ENCODE results near the gene TSR3. TPM values are rescaled to one million over a fixed set of nuclear protein-coding genes. Genes with fewer than 3 reads are reported as not detected.

TSR3 gene
- total and polyA plus RNA-seq, 10 donors: 31.1 to 73.1 (median 47.2) TPM

GRCh38 chr16:1299868-1300203 is 51.8 kb downstream of the TSR3 start:
- no peaks in the 10 kb centered on the region for H3K9me3 ChIP-seq
- no peak overlapping the region for H3K27ac ChIP-seq
- H3K36me3 ChIP-seq: no peaks in the 10 kb centered on the region
- no peak for DNase-seq
- no peak for TF ChIP-seq POLR2AphosphoS5 (IDR thresholded peaks at IDR 0.05)
- no peak for TF ChIP-seq POLR2A (IDR thresholded peaks at IDR 0.05)
- TF ChIP-seq, protein P1, sequence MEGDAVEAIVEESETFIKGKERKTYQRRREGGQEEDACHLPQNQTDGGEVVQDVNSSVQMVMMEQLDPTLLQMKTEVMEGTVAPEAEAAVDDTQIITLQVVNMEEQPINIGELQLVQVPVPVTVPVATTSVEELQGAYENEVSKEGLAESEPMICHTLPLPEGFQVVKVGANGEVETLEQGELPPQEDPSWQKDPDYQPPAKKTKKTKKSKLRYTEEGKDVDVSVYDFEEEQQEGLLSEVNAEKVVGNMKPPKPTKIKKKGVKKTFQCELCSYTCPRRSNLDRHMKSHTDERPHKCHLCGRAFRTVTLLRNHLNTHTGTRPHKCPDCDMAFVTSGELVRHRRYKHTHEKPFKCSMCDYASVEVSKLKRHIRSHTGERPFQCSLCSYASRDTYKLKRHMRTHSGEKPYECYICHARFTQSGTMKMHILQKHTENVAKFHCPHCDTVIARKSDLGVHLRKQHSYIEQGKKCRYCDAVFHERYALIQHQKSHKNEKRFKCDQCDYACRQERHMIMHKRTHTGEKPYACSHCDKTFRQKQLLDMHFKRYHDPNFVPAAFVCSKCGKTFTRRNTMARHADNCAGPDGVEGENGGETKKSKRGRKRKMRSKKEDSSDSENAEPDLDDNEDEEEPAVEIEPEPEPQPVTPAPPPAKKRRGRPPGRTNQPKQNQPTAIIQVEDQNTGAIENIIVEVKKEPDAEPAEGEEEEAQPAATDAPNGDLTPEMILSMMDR (IDR thresholded peaks at IDR 0.05 in 8 of 11, conservative IDR thresholded peaks at IDR 0.05 in 3 of 11): no peak
- WGBS, 5 donors: 77 to 91% (median 85%) methylated on average over 12 of the region's 12 CpGs
- H3K4me1 ChIP-seq: peaks cover 0 to 62% (median 38%) of the 10 kb centered on the region in 6 donors
- H3K27me3 ChIP-seq (replicated peaks in 1 of 7): peaks cover 0 to 56% (median 6%) of the 10 kb centered on the region in 7 donors
- intact Hi-C loops (cut with DNase I; ENCODE audit: low total_unique reads): no loop called here
- no peak overlapping the region for H3K4me3 ChIP-seq

Other genes starting within 250 kb of the TSR3 start
- gene CACNA1H, start 198.8 kb downstream of the TSR3 start, total RNA-seq: 1 to 10 TPM in 3 of 7 donors, under 1 TPM in 4; 0.33 to 2.1 (median 0.91) TPM
- 1 to 10 TPM in 1 of 3 donors, under 1 TPM in 2; 0.35 to 1.1 (median 0.39) TPM for gene CACNA1H, start 198.8 kb downstream of the TSR3 start, polyA plus RNA-seq
- gene TPSG1, start 126.6 kb downstream of the TSR3 start, total RNA-seq: under 1 TPM in 1 of 7 donors, not detected in 6; 0.46 TPM
- not detected for gene TPSG1, start 126.6 kb downstream of the TSR3 start, polyA plus RNA-seq
- 1 to 10 TPM in 4 of 7 donors, not detected in 3; 1.1 to 8.2 (median 4.5) TPM for gene TPSB2, start 121.7 kb downstream of the TSR3 start, total RNA-seq
- under 1 TPM in 2 of 3 donors, not detected in 1; 0.29 to 0.50 TPM for gene TPSB2, start 121.7 kb downstream of the TSR3 start, polyA plus RNA-seq
- 10 to 100 TPM in 2 of 7 donors, 1 to 10 TPM in 3, under 1 TPM in 1, not detected in 1; 0.60 to 17.9 (median 1.8) TPM for gene TPSAB1, start 111.2 kb downstream of the TSR3 start, total RNA-seq
- gene TPSAB1, start 111.2 kb downstream of the TSR3 start, polyA plus RNA-seq: under 1 TPM; 0.26 to 0.65 (median 0.59) TPM
- under 1 TPM in 1 of 7 donors, not detected in 6; 0.76 TPM for gene TPSD1, start 95.8 kb downstream of the TSR3 start, total RNA-seq
- gene TPSD1, start 95.8 kb downstream of the TSR3 start, polyA plus RNA-seq: under 1 TPM in 1 of 3 donors, not detected in 2; 0.11 TPM
- gene UBE2I, start 42.2 kb downstream of the TSR3 start, total RNA-seq: 100 to 1,000 TPM; 101 to 142 (median 129) TPM
- gene UBE2I, start 42.2 kb downstream of the TSR3 start, polyA plus RNA-seq: 10 to 100 TPM; 78.1 to 94.9 (median 83.7) TPM
- 10 to 100 TPM in 2 of 7 donors, 1 to 10 TPM in 5; 5.0 to 15.7 (median 6.7) TPM for gene BAIAP3, start 18.2 kb downstream of the TSR3 start, total RNA-seq
- 1 to 10 TPM; 2.7 to 7.3 (median 3.0) TPM for gene BAIAP3, start 18.2 kb downstream of the TSR3 start, polyA plus RNA-seq
- gene GNPTG, start 53 bp upstream of the TSR3 start, total RNA-seq: 10 to 100 TPM; 60.4 to 80.6 (median 73.4) TPM
- 10 to 100 TPM; 55.6 to 62.8 (median 56.7) TPM for gene GNPTG, start 53 bp upstream of the TSR3 start, polyA plus RNA-seq
- gene UNKL, start 62.8 kb upstream of the TSR3 start, total RNA-seq: 10 to 100 TPM; 34.8 to 80.0 (median 51.6) TPM
- gene UNKL, start 62.8 kb upstream of the TSR3 start, polyA plus RNA-seq: 10 to 100 TPM in 1 of 3 donors, 1 to 10 TPM in 2; 6.6 to 17.1 (median 8.2) TPM
- gene UQCC4, start 68.9 kb upstream of the TSR3 start, total RNA-seq: 10 to 100 TPM in 6 of 7 donors, 1 to 10 TPM in 1; 7.9 to 13.5 (median 10.7) TPM
- gene UQCC4, start 68.9 kb upstream of the TSR3 start, polyA plus RNA-seq: 10 to 100 TPM; 20.9 to 33.9 (median 23.4) TPM
- 1 to 10 TPM in 1 of 7 donors, under 1 TPM in 1, not detected in 5; 0.73 to 1.3 TPM for gene PERCC1, start 79.2 kb upstream of the TSR3 start, total RNA-seq
- gene PERCC1, start 79.2 kb upstream of the TSR3 start, polyA plus RNA-seq: under 1 TPM in 1 of 3 donors, not detected in 2; 0.11 TPM
- 1 to 10 TPM; 1.6 to 6.4 (median 3.8) TPM for gene CCDC154, start 92.7 kb upstream of the TSR3 start, total RNA-seq
- 10 to 100 TPM in 2 of 3 donors, 1 to 10 TPM in 1; 8.3 to 18.2 (median 10.8) TPM for gene CCDC154, start 92.7 kb upstream of the TSR3 start, polyA plus RNA-seq
- 100 to 1,000 TPM in 6 of 7 donors, 10 to 100 TPM in 1; 76.5 to 146 (median 127) TPM for gene CLCN7, start 123.2 kb upstream of the TSR3 start, total RNA-seq
- gene CLCN7, start 123.2 kb upstream of the TSR3 start, polyA plus RNA-seq: 100 to 1,000 TPM in 1 of 3 donors, 10 to 100 TPM in 2; 43.2 to 117 (median 59.6) TPM
- under 1 TPM in 5 of 7 donors, not detected in 2; 0.23 to 0.85 (median 0.60) TPM for gene PTX4, start 137.1 kb upstream of the TSR3 start, total RNA-seq
- gene PTX4, start 137.1 kb upstream of the TSR3 start, polyA plus RNA-seq: under 1 TPM in 2 of 3 donors, not detected in 1; 0.03 to 0.19 TPM
- gene TELO2, start 141.5 kb upstream of the TSR3 start, total RNA-seq: 10 to 100 TPM; 28.5 to 64.2 (median 44.0) TPM
- 100 to 1,000 TPM in 1 of 3 donors, 10 to 100 TPM in 2; 60.3 to 110 (median 83.5) TPM for gene TELO2, start 141.5 kb upstream of the TSR3 start, polyA plus RNA-seq
- gene TMEM204, start 181.8 kb upstream of the TSR3 start, total RNA-seq: 10 to 100 TPM; 12.6 to 47.1 (median 26.9) TPM
- gene TMEM204, start 181.8 kb upstream of the TSR3 start, polyA plus RNA-seq: 10 to 100 TPM; 10.1 to 21.0 (median 13.6) TPM

Data from spleen (tissue), 11 donors.